Inflammatory macrophage treated with lipopolysaccharide for 1 hour (primary cell): Measurements from ENCODE around the gene POLK.
"Not testable (repeated sequence)": the region's sequence is repeated elsewhere in the genome, so short reads cannot be mapped to it uniquely, and the experiment has no call there.

ENCODE experiments used
- DNase-seq, 2 donors: peaks; one replicate each; pipeline ENCODE4 v3.0.0-alpha.2; 2020 to 2022

POLK gene

GRCh38 chr5:75551471-75551870 lies 39.8 kb downstream of the POLK start:
- DNase-seq: no peak

DNA sequence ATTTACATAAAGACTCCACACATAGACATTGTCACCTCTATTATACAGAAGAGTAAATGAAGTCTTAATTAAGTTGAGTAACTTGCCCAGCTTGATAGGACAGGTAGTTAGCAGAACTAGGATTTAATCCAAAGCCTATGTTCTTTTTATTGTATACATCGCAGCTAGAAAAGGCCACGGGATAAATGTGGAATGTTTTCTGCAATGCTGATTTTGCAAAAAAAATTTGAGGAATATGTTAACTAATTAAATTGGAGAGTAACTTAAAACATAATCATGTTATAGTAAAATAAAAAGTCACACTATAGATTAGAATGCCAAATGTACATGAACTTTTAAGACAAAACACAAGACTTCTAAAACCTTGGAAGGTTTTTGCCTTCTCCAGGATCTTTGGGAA lies 41.1 kb downstream of the POLK start:
- no peak for DNase-seq

DNA sequence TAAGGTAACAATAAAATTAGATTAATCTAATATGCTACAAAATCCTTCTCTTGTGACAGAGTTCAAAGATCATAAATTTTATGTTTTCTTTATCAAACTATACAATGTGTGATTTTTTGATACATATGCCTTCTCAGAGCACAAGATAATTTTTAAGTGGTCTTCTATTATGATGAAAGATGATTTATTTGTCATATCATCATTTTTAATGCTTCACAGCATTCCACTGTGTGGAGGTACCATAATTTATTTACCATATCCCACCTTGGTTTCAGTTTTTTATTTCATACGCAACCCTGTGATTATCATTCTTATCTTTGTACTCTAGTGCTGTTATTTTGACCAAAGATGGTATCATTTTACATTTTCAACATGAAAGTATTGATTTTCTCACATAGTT lies 41.7 kb downstream of the POLK start:
- DNase-seq: no peak

DNA sequence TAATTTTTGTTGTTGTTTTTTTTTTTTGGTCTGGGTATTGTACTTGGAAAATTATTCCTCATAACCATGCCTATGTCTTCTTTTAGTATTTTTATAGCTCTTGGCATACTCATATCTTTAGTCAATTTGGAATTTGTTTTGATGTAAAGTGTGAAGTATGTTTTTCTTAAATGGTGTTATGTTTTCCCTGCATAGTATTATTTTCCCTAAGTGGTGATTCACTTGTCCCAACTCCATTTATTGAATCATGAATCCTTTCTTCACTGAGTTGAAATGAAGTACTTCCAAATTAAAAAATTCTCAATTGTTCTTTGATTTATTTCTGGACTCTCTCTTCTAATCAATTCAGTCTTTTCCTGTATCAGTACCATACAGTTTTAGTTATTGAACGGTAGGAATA lies 46.5 kb downstream of the POLK start:
- DNase-seq: peak in 1 of 2 donors; percentile 8

DNA sequence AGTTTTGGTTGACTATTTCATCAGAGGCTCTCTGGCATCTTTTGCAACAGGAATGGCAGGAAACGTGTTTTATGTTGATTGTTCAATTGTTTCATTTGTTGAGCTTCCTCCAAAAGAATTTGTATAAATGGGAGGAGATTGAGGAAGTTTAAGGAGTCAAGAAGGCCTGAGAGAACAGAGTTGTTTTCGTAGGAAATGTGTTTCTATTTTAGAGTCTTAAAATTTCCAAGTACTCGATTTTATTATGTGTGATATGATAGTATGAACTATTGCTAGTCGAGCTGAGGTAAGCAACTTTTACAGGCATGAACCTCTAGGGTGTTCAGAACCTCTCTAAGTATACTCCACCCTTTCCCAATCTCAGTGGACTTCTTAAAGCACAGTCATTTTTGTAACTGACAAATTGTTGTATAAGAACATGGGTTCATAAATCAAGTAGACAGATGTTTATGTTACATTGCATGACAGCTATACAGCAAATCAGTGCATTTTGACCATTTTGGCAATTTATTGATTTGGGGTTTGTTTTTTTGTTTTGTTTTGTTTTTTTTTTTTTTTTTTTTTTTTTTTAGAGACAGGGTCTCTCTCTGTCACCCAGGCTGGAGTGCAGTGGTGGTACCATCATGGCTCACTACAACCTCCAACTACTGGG lies 47.4 kb downstream of the POLK start:
- DNase-seq: peak; percentile 84 to 85

DNA sequence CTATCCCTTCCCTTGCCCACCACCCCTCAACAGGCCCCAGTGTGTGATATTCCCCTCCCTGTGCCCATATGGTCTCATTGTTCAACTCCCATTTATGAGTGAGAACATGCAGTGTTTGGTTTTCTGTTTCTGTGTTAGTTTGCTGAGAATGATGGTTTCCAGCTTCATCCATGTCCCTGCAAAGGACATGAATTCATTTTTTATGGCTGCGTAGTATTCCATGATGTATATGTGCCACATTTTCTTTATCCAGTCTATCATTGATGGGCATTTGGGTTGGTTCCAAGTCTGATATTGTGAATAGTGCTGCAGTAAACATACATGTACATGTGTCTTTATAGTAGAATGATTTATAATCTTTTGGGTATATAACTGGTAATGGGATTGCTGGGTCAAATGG lies 49.0 kb downstream of the POLK start:
- not testable (repeated sequence) for DNase-seq

DNA sequence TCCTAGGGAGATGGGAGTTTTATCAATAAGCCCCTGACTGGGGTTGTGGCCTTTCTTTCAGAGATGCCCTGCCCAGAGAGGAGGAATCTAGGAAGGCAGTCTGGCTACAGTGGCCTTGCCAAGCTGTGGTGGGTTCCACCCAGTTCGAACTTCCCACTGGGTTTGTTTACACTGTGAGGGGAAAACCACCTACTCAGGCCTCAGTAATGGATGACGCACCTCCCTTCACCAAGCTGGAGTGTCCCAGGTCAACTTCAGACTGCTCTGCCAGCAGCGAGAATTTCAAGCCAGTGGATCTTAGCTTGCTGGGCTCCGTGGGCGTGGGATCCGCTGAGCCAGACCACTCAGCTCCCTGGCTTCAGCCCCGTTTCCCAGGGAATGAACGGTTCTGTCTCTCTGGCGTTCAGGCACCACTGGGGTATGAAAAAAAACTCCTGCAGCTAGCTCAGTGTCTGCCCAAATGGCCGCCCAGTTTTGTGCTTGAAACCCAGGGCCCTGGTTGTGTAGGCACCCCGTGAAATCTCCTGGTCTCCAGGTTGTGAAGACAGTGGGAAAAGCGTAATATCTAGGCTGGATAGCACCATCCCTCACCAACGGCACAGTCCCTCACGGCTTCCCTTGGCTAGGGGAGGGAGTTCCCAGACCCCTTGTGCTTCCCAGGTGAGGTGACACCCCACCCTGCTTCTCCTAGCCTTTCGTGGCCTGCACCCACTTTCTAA lies 54.5 kb downstream of the POLK start:
- DNase-seq: peak; percentile 27 to 59

- DNase-seq: peak; percentile 85 to 89
Observed at GRCh38 chr5:75566710-75567309, 55.1 kb downstream of the POLK start.

GRCh38 chr5:75567710-75568109 lies 56.0 kb downstream of the POLK start:
- peak; percentile 67 to 78 for DNase-seq

DNA sequence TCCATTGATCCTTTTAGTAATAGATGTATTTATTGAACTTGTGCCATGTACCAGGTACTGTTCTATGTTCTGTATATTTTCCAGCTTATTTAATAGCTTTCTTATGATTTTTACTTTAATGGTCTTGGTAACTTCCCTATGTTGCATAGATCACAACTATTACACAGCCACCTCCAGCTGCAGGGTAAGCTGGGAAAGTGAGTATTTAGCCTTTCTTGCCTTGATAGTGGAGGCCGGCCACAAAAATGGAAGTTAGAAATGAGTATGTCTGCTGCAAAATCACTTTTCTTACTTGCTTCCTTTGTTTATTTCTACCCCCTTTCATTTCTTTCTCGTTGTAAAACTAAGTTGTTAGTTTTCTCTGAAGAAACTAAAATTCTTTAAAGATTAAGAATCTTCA lies 56.5 kb downstream of the POLK start:
- DNase-seq: peak; percentile 48 to 55

DNA sequence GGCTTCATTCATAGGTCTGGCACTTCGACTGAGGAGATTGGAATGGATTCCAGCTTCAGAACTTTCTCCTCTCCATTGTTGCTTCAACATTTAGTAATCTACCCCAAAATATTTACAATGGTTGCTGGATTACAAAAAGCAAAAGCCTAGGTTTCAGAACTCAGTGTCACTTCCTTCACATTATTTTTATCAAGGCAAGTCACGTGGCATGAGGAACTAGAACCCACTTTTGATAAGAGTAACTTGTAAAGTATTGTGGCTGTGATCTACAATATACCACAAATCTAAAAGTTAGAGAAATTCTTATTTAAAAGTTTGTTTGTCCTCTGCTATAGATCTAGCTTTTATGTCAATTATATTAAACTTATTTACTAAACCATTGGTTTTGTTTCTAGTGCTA lies 59.9 kb downstream of the POLK start:
- DNase-seq: peak in 1 of 2 donors; percentile 15

GRCh38 chr5:75574791-75575190 lies 63.1 kb downstream of the POLK start:
- no peak for DNase-seq

GRCh38 chr5:75578280-75578679 lies 66.6 kb downstream of the POLK start:
- DNase-seq: not testable (repeated sequence)

- no peak for DNase-seq
Observed at GRCh38 chr5:75584641-75585040, 73.0 kb downstream of the POLK start.

DNA sequence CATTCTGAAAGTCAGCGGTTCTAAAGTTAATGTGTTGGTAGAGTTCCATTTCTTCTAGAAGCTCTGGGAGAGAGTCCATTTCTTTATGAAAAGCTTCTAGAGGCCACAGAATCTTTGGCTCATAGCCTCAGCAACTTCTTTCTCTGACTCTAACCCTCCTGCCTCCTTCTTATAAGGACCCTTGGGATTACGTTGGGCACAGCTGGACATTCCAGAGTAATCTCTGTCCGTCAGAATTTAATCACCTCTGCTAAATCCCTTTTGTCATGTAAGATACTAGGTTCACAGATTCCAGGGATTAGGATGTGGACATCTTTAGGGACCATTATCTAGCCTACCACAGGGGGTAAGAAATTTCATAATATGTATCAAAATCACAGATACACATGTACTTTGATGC lies 77.0 kb downstream of the POLK start:
- no peak for DNase-seq

GRCh38 chr5:75600535-75600934 lies 88.8 kb downstream of the POLK start:
- no peak for DNase-seq

- DNase-seq: no peak
Observed at GRCh38 chr5:75601567-75601966, 89.9 kb downstream of the POLK start.

- DNase-seq: no peak
Observed at GRCh38 chr5:75601996-75602395, 90.3 kb downstream of the POLK start.

DNA sequence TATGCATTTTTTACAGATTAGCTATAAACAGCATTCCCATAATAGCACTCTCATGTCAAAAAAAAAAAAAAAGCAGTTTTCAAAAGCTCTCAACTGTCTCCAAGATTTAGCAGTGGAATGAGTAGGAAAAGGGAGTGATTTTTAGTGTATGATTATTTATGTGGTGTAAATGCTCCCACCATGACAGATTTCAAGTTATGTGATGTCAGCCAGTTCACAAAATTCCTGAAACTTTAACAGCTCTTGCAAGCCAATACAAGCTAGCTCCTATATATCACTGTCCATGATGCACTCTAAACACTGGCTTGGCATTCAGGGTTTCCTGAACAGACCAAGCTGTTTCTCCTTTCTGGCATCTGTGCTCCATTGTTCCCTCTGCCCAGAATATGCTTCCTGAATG lies 91.7 kb downstream of the POLK start:
- no peak for DNase-seq

DNA sequence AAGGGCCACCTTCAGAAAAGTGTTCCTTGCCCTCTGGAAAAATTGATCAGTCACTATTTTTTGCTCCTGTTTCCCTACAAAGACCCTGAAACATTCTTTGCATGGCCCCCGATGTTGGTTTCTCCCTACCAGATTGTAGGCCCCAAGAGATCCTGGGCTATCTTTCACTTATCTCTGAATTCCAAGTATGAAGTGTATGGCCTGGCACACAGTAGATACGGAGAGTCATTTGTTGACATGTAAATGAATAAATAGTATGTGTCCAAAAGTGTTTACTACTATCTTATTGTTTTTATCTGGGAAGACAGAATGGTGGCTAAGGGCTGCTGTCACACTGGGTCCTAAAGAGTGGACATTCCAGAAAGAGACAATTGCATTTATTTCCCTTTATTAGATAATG lies 92.1 kb downstream of the POLK start:
- no peak for DNase-seq

DNA sequence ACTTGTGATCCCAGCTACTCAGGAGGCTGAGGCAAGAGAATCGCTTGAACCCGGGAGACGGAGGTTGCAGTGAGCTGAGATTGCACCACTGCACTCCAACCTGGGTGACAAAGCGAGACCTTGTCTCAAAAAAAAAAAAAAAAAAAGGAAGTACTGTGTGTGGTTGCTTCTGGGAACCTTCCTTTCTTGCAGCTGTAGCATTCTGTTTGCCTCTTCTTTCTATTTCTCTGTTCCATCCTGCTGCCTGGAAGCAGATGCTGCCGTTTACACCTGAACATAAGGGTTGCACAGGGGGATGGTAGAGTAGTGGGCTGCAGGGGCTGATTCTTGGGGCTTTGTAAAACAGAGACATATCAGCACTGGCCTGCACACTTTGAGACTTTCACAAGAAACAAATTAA lies 95.7 kb downstream of the POLK start:
- not testable (repeated sequence) for DNase-seq

DNA sequence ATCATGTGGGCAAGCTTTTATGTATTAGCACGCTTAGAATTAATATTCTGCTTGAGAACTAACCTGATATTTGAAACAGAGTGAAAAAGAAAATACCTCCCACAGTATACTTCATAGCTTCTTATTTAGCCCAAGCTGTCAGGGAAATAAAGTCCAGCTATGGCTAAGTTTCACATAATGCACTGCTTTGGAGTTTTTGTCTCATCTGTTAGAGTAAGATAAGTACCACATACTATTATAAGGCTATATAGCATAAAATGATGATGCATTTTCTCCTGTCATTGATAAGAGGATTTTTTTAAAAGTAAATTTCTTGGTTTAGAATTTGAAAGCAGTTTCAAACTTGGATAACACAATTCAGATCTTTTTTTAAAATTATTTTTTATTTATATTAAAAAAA lies 97.2 kb downstream of the POLK start:
- no peak for DNase-seq

- no peak for DNase-seq
Observed at GRCh38 chr5:75610201-75610600, 98.5 kb downstream of the POLK start.

GRCh38 chr5:75610859-75611310 lies 99.2 kb downstream of the POLK start:
- DNase-seq: not testable (repeated sequence)
